DND-41 (cell line): ENCODE results near the gene RAPGEF1.

Experiments
- EZH2 ChIP-seq: IDR thresholded peaks from 3 replicates; pipeline ENCODE4 v1.6.1; 2012; ENCODE audit warnings: borderline replicate concordance, low read depth, mild to moderate bottlenecking, moderate library complexity, low read length, inconsistent platforms; ENCODE audit not compliant: severe bottlenecking
- TF ChIP-seq, protein P1 (sequence below): IDR thresholded peaks from 2 replicates; pipeline ENCODE4 v1.5.1; 2012; ENCODE audit warnings: borderline replicate concordance, low read length, moderate library complexity, mild to moderate bottlenecking; ENCODE audit not compliant: poor library complexity, severe bottlenecking; ENCODE audit errors: extremely low read depth

- TF ChIP-seq, protein P1, sequence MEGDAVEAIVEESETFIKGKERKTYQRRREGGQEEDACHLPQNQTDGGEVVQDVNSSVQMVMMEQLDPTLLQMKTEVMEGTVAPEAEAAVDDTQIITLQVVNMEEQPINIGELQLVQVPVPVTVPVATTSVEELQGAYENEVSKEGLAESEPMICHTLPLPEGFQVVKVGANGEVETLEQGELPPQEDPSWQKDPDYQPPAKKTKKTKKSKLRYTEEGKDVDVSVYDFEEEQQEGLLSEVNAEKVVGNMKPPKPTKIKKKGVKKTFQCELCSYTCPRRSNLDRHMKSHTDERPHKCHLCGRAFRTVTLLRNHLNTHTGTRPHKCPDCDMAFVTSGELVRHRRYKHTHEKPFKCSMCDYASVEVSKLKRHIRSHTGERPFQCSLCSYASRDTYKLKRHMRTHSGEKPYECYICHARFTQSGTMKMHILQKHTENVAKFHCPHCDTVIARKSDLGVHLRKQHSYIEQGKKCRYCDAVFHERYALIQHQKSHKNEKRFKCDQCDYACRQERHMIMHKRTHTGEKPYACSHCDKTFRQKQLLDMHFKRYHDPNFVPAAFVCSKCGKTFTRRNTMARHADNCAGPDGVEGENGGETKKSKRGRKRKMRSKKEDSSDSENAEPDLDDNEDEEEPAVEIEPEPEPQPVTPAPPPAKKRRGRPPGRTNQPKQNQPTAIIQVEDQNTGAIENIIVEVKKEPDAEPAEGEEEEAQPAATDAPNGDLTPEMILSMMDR: no peak
- TF ChIP-seq EZH2: no peak
Measured at GRCh38 chr9:131611586-131612315, 128.1 kb downstream of the RAPGEF1 start.
